ENCODE results near the gene EPHB3.

EPHB3 gene

DNA sequence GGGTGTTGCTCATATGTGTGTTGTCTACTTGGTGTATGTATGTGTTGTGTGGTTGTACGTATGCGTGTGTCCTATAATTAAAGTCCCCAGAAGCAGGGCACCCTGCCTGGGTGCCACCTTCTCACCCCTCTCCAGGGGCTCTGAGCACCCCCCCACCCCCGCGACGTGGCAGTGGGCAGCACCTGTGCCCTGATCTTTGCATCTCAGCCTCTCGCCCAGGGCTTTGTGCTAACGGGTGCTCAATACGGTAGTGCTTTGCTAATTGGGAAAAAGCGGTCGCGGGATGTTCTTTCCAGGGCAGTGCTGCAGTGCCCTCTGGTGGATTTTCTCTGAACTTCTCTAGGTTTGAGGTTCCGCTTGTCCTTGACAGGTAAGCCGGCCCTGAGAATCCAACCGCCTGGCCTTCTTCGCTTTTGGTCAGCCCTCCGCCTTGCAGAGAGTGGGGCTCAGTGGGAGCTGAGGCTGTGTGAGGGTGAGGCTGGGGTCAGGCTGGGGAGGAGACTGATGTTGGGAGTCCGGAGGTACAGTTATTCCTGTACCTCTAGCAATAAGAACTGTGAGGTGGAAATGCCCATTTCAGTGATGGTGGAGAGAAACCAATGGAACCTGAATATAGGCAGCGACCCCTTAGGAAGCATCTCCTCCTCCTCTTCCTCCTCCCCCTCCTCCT, 17.6 kb upstream of the EPHB3 start:
- DNase-seq (ENCODE audit: low read depth) = peak; percentile 60

DNA sequence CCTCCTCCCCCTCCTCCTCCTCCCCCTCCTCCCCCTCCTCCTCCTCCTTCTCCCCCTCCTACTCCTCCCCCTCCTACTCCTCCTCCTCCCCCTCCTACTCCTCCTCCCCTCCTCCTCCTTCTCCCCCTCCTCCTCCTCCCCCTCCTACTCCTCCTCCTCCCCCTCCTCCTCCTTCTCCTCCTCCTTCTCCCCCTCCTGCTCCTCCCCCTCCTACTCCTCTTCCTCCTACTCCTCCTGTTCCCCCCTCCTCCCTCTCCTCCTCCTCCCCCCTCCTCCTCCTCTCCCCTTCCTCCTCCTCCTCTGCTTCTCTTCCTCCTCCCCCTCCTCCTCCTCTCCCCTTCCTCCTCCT, 17.1 kb upstream of the EPHB3 start:
- DNase-seq (ENCODE audit: low read depth) = no peak

DNA sequence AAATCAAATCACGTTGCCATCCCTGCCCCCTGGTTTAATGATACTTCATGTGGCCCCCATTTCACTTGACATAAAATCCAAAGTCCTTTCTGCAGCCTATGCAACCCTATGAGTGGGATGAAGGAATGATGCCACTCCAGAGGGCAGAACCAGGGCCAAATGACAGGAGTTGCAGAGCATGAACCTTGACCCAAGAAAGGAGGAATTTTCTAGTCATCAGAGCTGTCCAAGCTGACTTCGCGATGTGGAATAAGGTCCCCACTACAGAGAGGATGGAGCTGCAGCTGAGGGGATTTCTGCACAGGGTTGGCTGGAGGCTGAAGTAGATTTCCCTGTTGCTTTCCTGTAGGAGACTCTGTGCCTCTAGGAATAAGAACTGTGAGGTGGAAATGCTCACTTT, 15.8 kb upstream of the EPHB3 start:
- no peak for DNase-seq (ENCODE audit: low read depth)

DNA sequence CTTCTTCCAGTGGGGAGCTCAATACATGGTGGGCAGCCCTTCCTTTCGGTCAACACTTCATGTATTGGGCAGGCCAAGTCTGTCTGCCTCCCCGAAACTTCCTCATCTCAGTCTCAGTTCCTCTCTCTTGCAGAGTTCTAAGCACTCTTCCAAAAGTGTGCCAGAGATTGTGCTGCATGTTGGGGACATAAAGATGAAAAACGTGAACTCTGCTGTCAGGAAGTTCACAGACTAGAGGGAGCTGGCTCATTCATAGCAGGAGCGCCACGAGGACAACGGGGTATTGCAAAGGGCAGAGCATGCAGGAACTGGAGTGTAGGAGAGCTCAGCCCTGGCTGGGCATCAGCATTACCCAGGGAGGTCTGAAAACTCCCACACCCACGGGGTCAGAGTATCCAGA, 15.3 kb upstream of the EPHB3 start:
- DNase-seq (ENCODE audit: low read depth) = no peak

DNA sequence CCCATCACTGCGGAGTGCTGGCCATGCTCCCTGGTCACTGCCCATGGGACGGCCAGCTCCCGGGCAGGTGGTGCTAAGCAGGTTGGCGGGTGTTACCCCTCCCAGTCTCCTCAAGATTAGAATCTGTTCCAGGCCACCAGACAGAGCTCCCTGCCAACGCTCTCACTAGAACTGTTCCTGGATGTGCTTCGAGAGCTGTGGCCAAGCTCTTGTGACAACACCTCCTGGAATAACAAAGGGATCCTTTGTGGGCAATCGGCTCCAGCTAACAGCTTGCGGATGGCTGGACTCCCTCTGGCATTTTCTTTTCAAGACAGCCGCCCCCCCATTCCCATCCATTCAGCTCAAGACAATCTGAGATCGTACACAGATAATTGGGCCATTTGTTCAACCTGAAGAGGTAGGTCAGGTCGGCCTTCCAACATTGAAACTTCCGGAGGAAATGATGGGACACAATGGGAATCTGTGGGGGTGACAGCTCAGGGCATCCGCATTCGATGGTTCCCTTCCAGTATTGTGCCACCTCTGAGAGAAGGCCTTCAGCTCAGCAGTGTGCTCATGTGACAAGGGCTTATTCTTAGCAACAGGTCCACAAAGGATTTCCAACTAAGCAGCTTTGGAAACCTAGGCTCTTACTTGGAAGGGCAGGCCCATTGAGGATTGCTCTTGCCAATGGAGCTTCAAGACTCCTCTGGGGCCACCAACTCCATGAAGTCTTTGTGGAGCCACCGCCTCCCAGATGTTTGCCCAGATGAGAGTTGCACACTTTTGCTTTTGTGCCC, 11.6 kb upstream of the EPHB3 start:
- DNase-seq (ENCODE audit: low read depth) = no peak

DNA sequence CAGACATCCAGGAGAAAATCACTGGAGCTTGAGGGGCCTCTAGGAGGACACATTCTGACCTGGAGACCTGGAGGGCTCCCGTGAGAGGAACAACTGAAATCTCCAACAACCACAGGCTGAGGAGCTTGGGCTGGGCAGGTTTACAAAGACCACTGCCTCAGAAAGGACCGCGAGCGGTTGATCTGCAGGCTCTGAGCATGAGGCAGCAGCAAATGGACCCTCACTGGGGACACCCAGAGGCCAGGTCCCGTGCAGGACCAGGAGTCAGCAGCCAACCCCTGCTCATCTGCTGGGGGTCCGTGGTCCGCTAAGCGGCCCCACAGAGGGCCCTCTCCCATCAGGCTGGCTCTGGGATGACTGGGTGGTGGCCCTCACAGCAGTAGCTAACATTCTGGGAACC, 10.5 kb upstream of the EPHB3 start:
- no peak for DNase-seq (ENCODE audit: low read depth)

DNA sequence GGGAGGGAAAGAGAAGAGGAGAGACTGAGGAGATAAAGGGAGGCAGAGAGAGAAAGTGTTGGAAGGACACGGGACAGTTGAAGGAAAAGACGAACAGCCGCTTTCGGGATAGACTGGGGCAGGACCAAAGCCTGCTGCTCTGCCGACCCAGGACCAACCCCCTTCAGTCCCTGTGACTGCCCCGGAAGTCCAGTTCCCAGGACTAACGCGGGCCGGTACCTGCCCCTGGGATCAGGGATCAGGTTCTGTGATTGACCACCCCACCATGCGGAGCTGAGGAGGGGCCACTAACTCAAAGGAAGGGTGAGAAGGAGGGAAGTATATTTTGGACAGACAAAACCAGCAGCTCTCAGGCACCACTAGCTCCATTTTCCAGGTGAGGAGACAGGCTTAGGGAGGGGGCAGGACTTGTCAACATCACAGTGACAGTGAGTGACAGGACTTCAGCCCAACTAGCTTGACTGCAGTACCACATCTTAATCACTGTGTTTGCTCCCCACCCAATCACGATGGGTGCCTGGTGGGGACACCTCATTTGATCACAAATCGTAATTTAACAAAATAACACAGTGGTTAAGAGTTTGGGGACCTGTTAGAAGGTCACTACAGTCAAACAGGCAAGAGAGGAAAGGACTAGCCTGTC, 9.8 kb upstream of the EPHB3 start:
- no peak for DNase-seq (ENCODE audit: low read depth)

DNA sequence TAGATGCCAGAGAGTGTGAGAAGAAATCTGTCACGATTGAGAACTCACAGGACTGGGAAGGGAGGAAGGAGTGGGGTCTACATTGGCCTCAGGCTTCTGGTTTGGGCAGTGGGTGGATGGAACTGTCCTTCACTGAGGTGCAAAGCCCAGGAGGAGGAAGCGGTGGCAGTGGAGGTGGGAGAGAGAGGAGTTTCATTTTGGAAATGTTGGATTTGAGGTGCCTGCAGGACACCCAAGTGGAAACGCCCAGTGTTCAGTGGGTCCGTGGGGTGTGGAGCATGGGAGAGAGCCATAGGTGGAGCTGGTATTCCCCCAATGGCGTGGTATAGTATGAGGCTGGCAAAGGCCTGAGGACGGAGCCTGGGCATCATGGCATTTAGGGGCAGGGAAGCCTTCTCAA, 9.3 kb upstream of the EPHB3 start:
- no peak for DNase-seq (ENCODE audit: low read depth)

DNA sequence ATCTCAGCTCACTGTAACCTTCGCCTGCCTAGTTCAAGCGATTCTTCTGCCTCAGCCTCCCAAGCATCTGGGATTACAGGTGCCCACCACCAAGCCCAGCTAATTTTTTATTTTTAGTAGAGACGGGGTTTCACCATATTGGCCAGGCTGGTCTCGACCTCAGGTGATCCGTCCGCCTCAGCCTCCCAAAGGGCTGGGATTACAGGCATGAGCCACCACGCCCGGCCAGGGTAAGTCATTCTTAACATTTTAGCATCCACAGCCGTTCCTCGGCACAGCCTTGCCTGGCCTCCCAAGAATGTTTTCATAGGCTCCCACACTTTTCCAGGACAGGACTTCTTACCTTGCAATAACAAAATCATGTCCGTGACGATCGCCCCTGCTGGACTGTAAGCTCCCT, 8.7 kb upstream of the EPHB3 start:
- no peak for DNase-seq (ENCODE audit: low read depth)

DNA sequence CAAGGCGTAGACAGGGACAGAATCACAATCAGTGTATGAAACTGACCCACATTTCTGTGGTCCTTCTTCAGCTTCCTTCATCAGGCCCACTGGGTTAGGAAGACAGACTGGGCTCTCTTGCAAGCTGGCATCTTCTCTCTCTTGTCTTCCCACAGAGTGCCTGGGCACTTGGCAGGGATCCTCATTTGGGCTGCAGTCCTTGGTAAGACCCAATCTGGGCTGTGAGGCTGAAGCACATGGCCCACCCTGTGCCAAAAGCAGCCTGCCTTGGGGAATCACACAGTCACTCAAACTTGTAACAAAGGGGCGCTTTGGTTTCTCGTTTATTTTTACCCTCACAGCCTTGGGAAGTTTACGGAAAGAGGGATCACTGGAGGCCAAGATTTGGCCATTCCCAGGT, 8.2 kb upstream of the EPHB3 start:
- no peak for DNase-seq (ENCODE audit: low read depth)

DNA sequence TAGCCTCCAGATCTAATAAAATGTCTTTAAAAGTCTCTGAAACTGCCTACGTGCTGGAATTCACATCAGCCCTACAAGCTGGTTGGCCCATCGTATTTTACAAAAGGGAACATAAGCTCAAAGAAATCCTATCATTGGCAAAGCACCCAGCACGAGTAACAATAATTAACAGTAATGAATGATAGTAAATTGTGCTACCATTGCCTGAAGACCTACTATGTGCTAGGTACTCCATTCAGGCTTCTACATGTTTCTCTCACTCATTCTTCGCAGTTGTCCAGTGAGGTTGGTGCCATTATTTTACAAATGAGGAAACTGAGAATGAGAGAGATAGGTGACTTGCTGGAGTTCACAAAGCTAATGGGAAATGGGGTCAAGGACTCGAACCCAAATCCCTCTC, 7.1 kb upstream of the EPHB3 start:
- DNase-seq (ENCODE audit: low read depth) = no peak

DNA sequence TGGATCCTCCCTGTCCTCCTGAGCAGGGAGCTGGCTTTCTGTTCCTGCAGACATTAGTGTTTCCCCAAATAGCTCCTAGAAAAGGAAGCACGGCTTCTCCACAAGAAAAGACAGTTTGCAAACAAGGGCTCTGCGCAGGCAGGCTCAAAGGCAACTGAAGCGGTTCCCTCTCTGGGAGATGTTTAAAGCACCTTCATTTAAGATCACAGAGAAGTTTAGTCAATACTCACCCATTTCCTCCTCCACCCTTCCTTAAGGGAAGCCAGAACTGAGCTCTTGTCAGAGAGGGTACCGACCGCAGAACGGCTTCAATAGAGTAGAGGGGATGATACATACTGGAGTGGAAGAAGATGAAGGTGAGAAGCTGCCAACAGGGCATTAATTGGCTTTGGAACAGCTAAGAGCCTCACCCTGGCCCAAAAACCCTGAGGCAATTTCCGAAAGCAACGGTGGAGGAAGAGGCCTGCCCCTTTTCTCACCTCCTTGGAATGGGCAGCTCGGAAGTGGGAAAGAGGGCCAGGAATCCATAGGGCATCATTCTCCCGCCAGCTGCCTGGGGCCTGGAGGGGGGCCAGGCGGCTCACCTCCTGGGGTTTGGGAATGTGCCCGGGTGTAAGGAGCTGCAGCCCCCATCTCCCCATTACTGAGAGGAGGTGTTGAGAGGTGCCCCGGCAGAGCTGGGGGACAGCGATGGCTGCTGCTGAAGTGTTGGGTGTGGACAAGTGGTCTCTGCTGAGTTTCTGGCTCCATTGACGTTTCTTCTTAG, 4.8 kb upstream of the EPHB3 start:
- DNase-seq (ENCODE audit: low read depth) = no peak

DNA sequence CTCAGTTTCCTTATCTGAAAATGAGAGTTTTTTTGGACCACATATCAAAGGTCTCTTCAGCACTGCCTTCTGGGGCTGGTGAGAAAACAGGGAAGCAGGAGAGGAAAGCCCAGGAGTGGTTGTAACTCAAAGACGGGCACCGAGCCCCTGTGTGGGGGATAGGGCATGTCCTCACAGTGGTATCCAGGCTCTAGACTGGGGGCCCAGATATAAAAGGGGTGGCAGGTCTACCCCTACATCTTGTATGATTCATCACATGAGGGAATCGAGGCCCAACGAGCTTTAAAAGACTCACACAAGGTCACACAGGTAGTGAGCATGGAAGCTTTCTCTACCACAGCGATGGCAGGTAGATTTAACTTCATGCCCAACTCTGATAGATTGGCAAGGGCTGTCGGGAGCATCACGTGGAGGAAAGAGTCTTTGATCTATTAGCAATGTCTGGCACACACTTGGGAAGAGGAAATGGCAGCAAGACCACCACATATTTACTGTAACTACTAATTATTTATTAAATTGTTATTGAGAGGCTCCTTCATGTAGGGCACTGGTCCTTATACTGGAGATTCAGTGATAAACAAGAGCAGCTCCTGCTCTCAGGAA, 4.1 kb upstream of the EPHB3 start:
- no peak for DNase-seq (ENCODE audit: low read depth)

DNA sequence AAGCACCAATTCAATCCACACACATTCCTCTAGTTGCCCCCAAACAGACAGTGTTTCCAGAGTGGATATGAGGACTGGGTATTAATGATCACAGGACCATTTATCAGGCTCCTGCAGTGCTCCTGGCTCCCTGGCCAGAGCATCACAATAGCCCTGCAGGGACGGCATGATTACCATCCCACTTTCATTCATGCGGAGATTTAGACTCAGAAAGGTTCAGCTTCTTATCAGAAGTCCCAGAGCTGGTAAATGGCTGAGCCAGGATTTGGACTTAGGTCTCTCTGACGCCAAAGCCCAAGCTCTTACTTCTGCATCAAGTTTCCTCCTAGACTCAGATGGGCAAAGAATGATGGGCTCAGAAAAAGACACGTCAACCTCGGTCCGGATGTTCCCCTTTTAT, 2.9 kb upstream of the EPHB3 start:
- DNase-seq (ENCODE audit: low read depth) = no peak

DNA sequence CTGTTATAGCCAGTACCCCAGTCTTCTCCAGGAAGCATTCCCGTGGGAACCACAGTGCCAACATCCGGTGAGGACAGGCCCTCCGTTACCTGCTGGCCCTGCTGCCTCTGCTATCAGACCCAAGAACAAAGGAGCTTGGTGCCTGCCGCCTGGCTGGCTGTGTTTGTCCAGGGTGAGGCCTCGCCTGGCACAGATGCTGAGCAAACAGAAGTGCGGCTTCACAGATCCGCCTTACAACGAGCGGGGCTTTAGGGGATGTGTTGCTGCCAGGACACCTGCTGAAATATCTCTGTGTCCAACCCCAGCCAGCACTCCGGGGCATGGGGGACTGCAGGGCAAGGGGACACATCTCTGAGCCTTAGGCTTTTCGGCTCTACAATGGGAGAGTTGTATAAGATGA, 2.2 kb upstream of the EPHB3 start:
- no peak for DNase-seq (ENCODE audit: low read depth)

DNA sequence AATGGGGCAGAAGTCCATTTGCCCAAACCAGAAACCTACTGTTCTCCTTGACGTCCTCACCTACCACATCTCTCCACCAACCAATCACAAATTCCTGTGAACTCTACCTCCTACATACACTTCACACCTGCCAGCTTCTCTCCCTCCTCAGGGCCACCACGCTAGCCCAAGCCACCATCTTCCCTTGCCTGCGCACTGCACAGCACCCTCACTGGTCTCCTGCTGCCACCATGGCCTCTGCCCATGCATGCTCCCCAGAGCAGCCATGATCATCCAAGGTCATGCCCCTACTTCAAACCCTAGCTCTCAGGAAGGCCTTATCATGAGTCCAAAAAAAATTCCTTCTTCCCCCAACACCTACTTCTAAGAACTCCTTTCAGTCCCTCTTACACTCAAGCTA, 1.1 kb upstream of the EPHB3 start:
- no peak for DNase-seq (ENCODE audit: low read depth)

DNA sequence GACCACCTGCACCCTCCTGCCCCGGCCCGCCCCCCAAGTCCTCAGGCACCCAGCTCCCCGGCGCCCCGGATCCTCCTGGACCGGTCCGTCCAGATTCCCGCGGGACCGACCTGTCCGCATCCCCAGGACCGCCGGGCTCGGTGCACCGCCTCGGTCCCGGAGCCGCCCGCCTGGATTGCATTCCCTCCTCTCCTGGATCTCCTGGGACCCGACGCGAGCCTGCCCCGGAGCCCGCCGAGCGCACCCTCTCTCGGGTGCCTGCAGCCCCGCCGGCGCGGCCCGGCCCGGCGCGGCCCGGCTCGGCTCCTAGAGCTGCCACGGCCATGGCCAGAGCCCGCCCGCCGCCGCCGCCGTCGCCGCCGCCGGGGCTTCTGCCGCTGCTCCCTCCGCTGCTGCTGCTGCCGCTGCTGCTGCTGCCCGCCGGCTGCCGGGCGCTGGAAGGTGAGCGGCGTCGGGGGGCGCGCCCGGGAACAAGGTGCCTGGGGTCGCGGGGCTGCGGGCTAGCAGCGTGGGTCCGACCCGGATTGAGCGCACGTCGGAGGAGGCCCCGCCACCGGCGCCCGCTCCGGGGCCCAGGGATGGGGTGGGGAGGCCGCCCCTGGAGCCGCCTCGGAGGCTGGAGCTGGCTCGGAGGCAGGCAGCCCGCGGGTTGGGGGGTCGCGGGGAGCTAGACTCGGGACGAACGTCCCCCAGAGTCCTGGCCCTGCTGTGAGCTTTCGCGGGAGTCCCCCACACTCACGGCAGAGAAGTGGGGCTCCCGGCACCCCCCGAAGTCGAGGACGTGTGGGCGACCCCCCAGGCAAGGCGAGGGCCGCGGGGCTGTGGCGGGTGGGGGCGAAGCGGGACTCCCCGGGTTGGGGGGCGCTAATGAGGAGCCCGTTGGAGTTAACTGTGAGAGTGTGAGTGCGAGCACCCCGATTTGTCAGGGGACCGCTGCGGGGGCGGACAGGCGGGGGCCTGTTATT, 610 bp downstream of the EPHB3 start:
- no peak for DNase-seq (ENCODE audit: low read depth)

DNA sequence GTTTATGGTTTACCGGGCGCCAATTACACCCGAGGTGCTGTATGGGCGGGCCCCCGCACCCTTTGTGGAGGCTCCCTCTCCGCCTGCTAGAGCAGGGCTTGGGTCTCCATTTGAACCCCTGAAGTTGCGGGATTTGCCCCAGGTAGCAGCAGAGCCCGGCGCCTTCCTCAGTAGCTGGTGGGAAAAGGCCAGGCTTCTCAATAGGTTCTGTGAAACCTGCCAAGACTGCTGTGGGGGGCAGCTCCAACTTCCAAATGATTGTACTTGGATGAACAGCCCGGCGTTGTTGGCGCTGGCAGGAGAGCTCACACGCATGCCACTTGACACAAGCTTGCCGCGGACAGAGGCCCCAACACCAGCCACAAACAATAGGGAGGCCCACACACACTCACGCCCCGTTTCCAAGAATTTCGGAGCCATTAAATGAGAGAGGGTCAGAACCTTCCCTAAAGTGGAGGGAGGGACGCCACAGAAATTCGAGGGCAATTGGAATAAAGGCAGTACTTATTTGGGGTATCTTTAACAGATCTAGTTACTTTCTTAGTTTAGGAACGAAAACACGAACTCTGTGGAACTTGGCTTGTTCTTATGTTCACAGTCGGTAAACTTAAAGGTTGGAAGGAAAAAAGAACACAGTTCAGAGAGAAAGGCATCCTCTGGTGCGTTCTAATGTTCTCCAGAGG, 1.4 kb downstream of the EPHB3 start:
- peak; percentile 16 for DNase-seq (ENCODE audit: low read depth)

DNA sequence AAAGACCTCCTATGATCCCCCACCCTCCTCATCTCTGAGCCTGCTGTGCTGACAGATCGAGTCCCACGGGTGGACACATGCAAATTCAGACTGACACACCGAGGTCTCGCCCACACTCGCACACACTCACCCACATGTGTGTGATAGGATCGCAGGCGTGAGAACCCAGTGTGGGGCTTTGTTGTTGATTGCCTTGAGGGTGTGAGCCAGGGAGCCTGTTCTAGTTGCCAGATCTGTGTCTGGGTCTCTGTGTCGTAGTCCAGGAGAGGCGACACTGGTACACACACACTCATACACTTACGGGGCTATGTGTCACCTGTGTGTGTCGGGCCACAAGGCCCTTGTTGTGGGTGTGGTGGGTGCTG, 2.0 kb downstream of the EPHB3 start:
- no peak for DNase-seq (ENCODE audit: low read depth)

DNA sequence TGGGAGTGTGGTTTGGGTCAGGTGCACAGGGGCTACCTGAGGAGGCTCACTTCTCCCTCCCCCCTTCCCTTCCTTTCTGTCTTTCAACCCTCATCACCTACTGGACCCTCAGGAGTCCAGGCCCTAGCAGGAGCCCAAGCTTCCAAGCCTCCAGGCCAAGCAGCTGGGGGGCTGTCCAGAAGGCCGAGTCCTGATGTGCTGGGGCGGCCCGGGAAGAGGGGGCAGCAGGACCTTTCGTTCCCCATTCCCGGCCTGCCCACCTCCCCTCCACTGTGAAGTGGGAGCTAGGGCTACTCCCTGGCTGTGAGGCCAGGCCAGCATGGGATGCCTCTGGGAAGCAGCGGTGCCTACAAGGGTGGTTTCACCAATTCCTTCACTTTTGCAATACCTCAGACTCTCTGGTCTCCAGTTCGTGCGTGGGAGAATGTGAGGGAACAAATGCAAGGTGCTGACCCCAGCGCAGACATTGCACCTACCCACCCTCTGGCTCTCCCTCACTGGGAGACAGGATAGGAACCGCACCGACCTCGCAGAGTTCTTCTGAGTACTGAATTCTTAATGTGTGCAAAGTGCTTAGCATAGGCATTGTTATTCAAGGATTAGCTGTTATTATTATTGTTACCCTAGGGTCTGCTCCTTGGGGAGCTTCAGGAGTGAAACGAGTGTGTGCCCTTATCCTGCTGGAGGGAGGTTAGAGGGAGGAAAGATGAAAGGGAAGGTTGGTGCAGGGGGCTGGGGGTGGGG, 2.5 kb downstream of the EPHB3 start:
- no peak for DNase-seq (ENCODE audit: low read depth)

Data from fibroblast of gingiva (primary cell).